Measurements from ENCODE around the gene PLA2G6. TPM values are rescaled to one million over a fixed set of nuclear protein-coding genes. Genes with fewer than 3 reads are reported as not detected.

The PLA2G6 gene
- total and polyA plus RNA-seq, 2 of the 4 experiments (the other 2 are of a cell fraction) = 6.1 to 10.3 TPM

DNA sequence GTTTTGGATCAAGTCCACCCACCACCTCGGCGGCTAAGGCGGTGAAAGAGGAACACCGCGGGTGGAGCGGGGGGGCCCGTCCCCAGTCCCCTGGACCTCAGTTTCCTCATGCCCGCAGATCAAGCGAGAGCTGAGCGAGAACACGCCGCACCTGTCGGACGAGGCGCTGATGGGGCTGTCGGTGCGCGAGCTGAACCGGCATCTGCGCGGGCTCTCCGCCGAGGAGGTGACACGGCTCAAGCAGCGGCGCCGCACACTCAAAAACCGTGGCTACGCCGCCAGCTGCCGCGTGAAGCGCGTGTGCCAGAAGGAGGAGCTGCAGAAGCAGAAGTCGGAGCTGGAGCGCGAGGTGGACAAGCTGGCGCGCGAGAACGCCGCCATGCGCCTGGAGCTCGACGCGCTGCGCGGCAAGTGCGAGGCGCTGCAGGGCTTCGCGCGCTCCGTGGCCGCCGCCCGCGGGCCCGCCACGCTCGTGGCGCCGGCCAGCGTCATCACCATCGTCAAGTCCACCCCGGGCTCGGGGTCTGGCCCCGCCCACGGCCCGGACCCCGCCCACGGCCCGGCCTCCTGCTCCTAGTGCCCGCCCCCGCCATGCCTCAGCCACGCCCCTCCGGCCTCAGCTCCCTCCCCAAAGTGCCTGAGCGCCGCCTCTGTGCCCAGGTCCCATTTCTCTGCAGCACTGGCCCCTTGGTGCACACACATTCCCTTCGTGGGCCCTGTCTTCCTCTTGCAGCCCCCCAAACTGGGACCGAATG, 32.8 kb upstream of the PLA2G6 start:
- peak overlapping the region; percentile 84 for H2AK9ac ChIP-seq (replicated peaks; ENCODE audit: low read depth, low read length, poor library complexity)
- no peak overlapping the region for H4K91ac ChIP-seq (ENCODE audit: insufficient read depth, low read depth, low read length)
- 0 out of 2 replicates have a peak, but pooled peaks have one; percentile 5 for TF ChIP-seq POLR2A (IDR thresholded peaks at IDR 0.05; ENCODE audit: low read depth, low read length)
- no peak for TF ChIP-seq MAFK (IDR thresholded peaks at IDR 0.05; ENCODE audit: low read depth, low read length)
- H2BK5ac ChIP-seq (ENCODE audit: low read depth, low read length, poor library complexity, severe bottlenecking) = no peak overlapping the region
- no peak overlapping the region for H2BK15ac ChIP-seq (ENCODE audit: low read depth, low read length)
- no peak overlapping the region for H3K27ac ChIP-seq (ENCODE audit: insufficient read depth, low read length)
- ATAC-seq (ENCODE audit: low read depth) = peak; percentile 59
- in situ Hi-C loops (cut with MboI; ENCODE audit: low sequenced_read_pairs) (no loop called here), dilution Hi-C loops (cut with HindIII; ENCODE audit: low sequenced_read_pairs, unreplicated experiment) (no loop called here), intact Hi-C loops (cut with micrococcal nuclease) (no loop called here)
- no TSS peak for BruUV-seq (replicated peaks)
- H2BK120ac ChIP-seq (ENCODE audit: low read depth, low read length) = no peak overlapping the region
- peaks cover 36% of the 10 kb centered on the region for H3K9me1 ChIP-seq (ENCODE audit: insufficient read depth, low read length)
- H3K23ac ChIP-seq (ENCODE audit: low read depth, low read length) = no peak overlapping the region
- H3K79me1 ChIP-seq (ENCODE audit: low read depth in 1 of 2, low read length in 2 of 2) = peaks cover 39 to 81% of the 10 kb centered on the region in 2 experiments
- H3K18ac ChIP-seq (ENCODE audit: low read depth, low read length) = no peak overlapping the region
- H2BK20ac ChIP-seq (ENCODE audit: low read depth, low read length) = no peak overlapping the region
- WGBS, 2 experiments (ENCODE audit: extremely low coverage in 2 of 2, insufficient read length in 1 of 2) = 37% methylated on average over 42 of the region's 81 CpGs; no CpG with 5 or more reads in 1 of the 2 experiments
- H3K56ac ChIP-seq (ENCODE audit: extremely low read depth, insufficient read depth, low read length) = no peak overlapping the region
- peak overlapping the region; percentile 56; the same call in 1 of the 2 replicates for H3K4ac ChIP-seq (ENCODE audit: low read depth, low read length)
- H3K4me2 ChIP-seq (ENCODE audit: low read depth, low read length) = no peak overlapping the region
- no peak overlapping the region for H4K5ac ChIP-seq (ENCODE audit: low read depth, low read length)
- H3K4me3 ChIP-seq (ENCODE audit: insufficient read depth, low read depth, low read length) = no peak overlapping the region
- CTCF ChIA-PET = no interaction called here
- peak; percentile 49 for DNase-seq
- no peaks in the 10 kb centered on the region for H3K9me3 ChIP-seq (ENCODE audit: control insufficient read depth, insufficient read depth, low read length)
- no peaks in the 10 kb centered on the region for H3K27me3 ChIP-seq (ENCODE audit: control insufficient read depth, insufficient read depth, low read length)
- H3K36me3 ChIP-seq (ENCODE audit: control insufficient read depth, insufficient read depth, low read length) = peaks cover 23% of the 10 kb centered on the region
- H3K4me1 ChIP-seq (ENCODE audit: control insufficient read depth, insufficient read depth, low read length) = peaks cover 26% of the 10 kb centered on the region
- peak overlapping the region; percentile 71 for H2AFZ ChIP-seq (replicated peaks; ENCODE audit: low read length, poor library complexity)
- no peak overlapping the region for H3K9ac ChIP-seq (ENCODE audit: low read depth, low read length)
- H4K20me1 ChIP-seq (ENCODE audit: insufficient read depth, low read length) = peaks cover 46% of the 10 kb centered on the region
- peak overlapping the region; percentile 30 to 31; a peak in 1 of 4 replicates for H4K8ac ChIP-seq (ENCODE audit: low read depth in 2 of 2, low read length in 2 of 2)
- POLR2A ChIA-PET (ENCODE audit: unreplicated experiment) = interaction anchor here (0.6 kb wide), 1 partner anchor 41 kb away, joined by 3 read pairs; no protein-coding TSS in a partner anchor
- H2AK5ac ChIP-seq (ENCODE audit: low read depth, low read length) = peak overlapping the region; percentile 8; the same call in 1 of the 2 replicates
- no peak overlapping the region for H3K14ac ChIP-seq (replicated peaks; ENCODE audit: low read depth, low read length)

Data from IMR-90 (cell line).